Measurements from ENCODE around the gene CCL26.
A peak's percentile ranks its signal among the peaks of the same experiment; 100 is the strongest.

Gene CCL26

GRCh38 chr7:75809396-75809795 is 37.4 kb upstream of the CCL26 start:
- H3K4me3 Mint-ChIP-seq, result no peak overlapping the region
- no peaks in the 10 kb centered on the region for H3K36me3 Mint-ChIP-seq (ENCODE audit: low read depth)
- peaks cover 5% of the 10 kb centered on the region for H3K4me1 Mint-ChIP-seq
- H3K9me3 Mint-ChIP-seq, result peaks cover 15% of the 10 kb centered on the region
- no peak for TF ChIP-seq CTCF (IDR thresholded peaks at IDR 0.05; ENCODE audit: unreplicated experiment in 3 of 3)
- H3K27me3 Mint-ChIP-seq (ENCODE audit: low read depth), result peaks cover 10% of the 10 kb centered on the region
- H3K27ac Mint-ChIP-seq, result no peak overlapping the region

DNA sequence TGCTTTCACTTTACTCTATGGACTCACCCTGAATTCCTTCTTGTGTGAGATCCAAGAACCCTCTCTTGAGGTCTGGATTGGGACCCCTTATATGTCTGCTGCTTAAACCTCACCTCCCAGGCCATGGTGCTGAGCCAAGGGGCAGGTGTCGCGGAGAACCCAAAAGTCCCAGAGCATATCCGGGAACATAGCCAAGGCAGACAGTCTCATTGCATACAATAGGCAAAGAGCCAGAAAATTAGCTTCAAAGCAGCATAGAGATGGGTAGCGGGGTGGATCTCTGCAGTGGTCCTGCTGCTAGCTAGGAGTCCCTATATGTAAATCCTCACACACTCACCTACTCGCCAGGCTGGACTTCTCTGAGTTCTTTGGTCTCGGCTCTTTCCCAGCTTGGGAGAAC is 36.1 kb upstream of the CCL26 start:
- no peak overlapping the region for H3K4me3 Mint-ChIP-seq
- no peak for TF ChIP-seq CTCF (IDR thresholded peaks at IDR 0.05; ENCODE audit: unreplicated experiment in 3 of 3)
- H3K27me3 Mint-ChIP-seq (ENCODE audit: low read depth), result no peaks in the 10 kb centered on the region
- H3K4me1 Mint-ChIP-seq, result peaks cover 5% of the 10 kb centered on the region
- peak overlapping the region in 2 of 3 experiments; percentile 40 to 54 for H3K27ac Mint-ChIP-seq
- peaks cover 15% of the 10 kb centered on the region for H3K9me3 Mint-ChIP-seq
- no peaks in the 10 kb centered on the region for H3K36me3 Mint-ChIP-seq (ENCODE audit: low read depth)

DNA sequence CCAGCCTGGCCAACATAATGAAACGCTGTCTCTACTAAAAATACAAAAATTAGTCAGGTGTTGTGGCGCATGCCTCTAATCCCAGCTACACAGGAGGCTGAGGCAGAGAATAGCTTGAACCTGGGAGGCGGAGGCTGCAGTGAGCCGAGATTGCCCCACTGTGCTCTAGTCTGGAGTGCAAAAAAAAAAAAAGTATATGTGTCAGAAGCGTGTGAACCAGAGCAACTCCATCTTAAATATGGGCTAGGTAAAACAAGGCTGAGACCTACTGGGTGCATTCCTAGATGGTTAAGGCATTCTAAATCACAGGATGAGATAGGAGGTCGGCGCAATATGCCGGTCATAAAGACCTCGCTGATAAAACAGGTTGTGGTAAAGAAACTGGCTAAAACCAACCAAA is 35.4 kb upstream of the CCL26 start:
- H3K4me3 Mint-ChIP-seq, result no peak overlapping the region

DNA sequence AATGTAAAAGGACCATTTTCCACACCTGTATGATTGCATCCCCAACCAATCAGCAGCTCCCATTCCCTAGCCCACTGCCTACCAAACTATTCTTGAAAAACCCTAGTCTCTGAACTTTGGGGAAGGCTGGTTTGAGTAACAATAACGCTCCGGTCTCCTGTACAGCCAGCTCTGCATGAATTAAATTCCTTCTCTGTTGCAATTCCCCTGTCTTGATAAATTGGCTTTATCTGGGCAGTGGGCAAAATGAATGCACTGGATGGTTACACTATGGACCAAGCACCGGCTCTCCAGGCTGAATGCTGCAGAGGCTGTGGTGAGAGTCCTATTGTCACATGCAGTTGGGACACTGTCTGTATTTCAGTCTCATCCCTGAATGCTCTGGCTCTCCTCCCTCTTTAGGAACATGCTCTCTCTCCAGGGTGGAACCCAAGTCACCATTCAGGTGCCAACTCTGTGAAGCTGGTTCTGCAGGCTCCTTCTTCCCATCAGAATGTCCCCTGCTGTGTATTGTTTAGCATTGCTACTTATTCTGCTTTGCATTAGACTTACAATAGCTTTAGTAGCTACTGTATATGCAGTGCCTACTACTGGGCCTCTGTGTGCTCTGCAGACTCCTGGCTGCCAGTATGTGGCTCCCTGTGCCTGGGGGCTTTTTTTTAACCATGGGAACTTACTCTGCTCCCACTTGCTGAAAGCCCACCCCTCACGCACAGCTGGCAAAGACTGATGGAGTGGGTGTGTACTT is 34.7 kb upstream of the CCL26 start:
- no peak for TF ChIP-seq CTCF (IDR thresholded peaks at IDR 0.05; ENCODE audit: unreplicated experiment in 3 of 3)
- H3K9me3 Mint-ChIP-seq, result peaks cover 15% of the 10 kb centered on the region
- H3K27ac Mint-ChIP-seq, result no peak overlapping the region
- H3K36me3 Mint-ChIP-seq (ENCODE audit: low read depth), result no peaks in the 10 kb centered on the region
- no peak overlapping the region for H3K4me3 Mint-ChIP-seq
- no peaks in the 10 kb centered on the region for H3K27me3 Mint-ChIP-seq (ENCODE audit: low read depth)
- peaks cover 5% of the 10 kb centered on the region for H3K4me1 Mint-ChIP-seq

More for the DNA sequence above, 35.4 kb upstream of the CCL26 start:
- no peaks in the 10 kb centered on the region for H3K27me3 Mint-ChIP-seq (ENCODE audit: low read depth)
- no peak for TF ChIP-seq CTCF (IDR thresholded peaks at IDR 0.05; ENCODE audit: unreplicated experiment in 3 of 3)
- no peak overlapping the region for H3K27ac Mint-ChIP-seq
- no peaks in the 10 kb centered on the region for H3K36me3 Mint-ChIP-seq (ENCODE audit: low read depth)
- peaks cover 15% of the 10 kb centered on the region for H3K9me3 Mint-ChIP-seq
- peaks cover 5% of the 10 kb centered on the region for H3K4me1 Mint-ChIP-seq

DNA sequence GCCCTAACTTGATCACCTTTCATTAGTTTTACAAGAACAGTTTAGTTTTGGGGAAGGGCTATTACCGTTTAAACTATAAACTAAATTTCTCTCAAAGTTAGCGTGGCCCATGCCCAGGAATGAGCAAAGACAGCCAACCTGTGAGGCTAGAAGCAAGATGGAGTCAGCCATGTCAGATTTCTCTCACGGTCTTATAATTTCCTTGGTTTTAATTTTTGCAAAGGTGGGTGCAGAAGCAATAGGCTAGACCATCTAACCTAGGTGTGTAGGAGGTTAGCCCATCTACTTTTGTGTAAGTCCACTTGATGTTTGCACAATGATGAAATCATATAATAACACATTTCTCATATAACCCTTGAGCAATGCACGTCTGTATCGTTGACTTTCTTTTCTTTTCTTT is 32.7 kb upstream of the CCL26 start:
- peaks cover 3% of the 10 kb centered on the region for H3K27me3 Mint-ChIP-seq (ENCODE audit: low read depth)
- no peak overlapping the region for H3K27ac Mint-ChIP-seq
- H3K4me3 Mint-ChIP-seq, result no peak overlapping the region
- no peak for TF ChIP-seq CTCF (IDR thresholded peaks at IDR 0.05; ENCODE audit: unreplicated experiment in 3 of 3)
- peaks cover 15% of the 10 kb centered on the region for H3K9me3 Mint-ChIP-seq
- peaks cover 5% of the 10 kb centered on the region for H3K4me1 Mint-ChIP-seq
- H3K36me3 Mint-ChIP-seq (ENCODE audit: low read depth), result no peaks in the 10 kb centered on the region

GRCh38 chr7:75804004-75804403 is 32.0 kb upstream of the CCL26 start:
- Mint-ChIP-seq H3K4me3 (no peak overlapping the region), H3K27ac (no peak overlapping the region), H3K4me1 (peaks cover 5% of the 10 kb centered on the region), H3K9me3 (peaks cover 15% of the 10 kb centered on the region), H3K36me3 (ENCODE audit: low read depth) (no peaks in the 10 kb centered on the region), H3K27me3 (ENCODE audit: low read depth) (peaks cover 3% of the 10 kb centered on the region)
- TF ChIP-seq CTCF (IDR thresholded peaks at IDR 0.05; ENCODE audit: unreplicated experiment in 3 of 3), result no peak

Measured in nephron (organoid).